Astrocyte of the cerebellum (primary cell): ENCODE measurements around the gene CASKIN2.
"Not testable (repeated sequence)": the region's sequence is repeated elsewhere in the genome, so short reads cannot be mapped to it uniquely, and the experiment has no call there.

Experiments
- DNase-seq: peaks from one replicate; pipeline ENCODE4 v3.0.0-alpha.2; 2011; ENCODE audit warnings: low read depth
- H3K4me3 ChIP-seq: 2 replicates; pipeline ENCODE4 v1.5.1; 2011; ENCODE audit warnings: mild to moderate bottlenecking, low read depth, low read length, moderate library complexity
- CTCF ChIP-seq: IDR thresholded peaks from 2 replicates; pipeline ENCODE4 v1.5.1; 2012; ENCODE audit warnings: low read length, low read depth, moderate library complexity, mild to moderate bottlenecking; ENCODE audit errors: missing control alignments
- in situ Hi-C: cut with HindIII; loops from 2 replicates; pipeline ENCODE4 v1.10.0; 2017; ENCODE audit warnings: low sequenced_read_pairs

The CASKIN2 gene

DNA sequence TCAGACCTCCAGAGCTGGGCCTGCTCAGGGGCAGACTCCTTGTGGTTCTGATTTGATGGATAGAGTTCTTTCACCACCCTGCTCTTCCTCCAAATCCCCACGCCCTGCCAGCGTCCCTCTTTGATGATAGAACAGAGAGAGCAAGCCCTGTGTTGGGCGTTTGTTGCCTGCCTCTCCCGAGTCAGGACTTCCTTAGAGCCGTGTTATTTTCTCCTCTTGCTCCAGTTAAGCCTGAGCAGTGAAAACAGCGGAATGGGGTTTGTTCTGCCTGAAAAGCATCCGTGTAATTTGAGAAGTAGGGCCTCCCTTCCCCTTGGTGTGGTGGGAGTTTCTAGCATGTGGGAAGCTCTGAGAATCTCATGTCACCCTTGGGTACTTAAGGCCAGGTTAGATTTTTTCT lies 36.8 kb downstream of the CASKIN2 start:
- TF ChIP-seq CTCF: no peak
- DNase-seq: no peak
- no peak overlapping the region for H3K4me3 ChIP-seq
- in situ Hi-C loops: no loop called here

- in situ Hi-C loops, H3K4me3 ChIP-seq, DNase-seq: not testable (repeated sequence)
These were observed 37.9 kb downstream of the CASKIN2 start for GRCh38 chr17:75477490-75477862.

GRCh38 chr17:75476752-75477489 lies 38.4 kb downstream of the CASKIN2 start:
- in situ Hi-C loops: no loop called here
- DNase-seq: no peak
- H3K4me3 ChIP-seq: no peak overlapping the region
- TF ChIP-seq CTCF: no peak

DNA sequence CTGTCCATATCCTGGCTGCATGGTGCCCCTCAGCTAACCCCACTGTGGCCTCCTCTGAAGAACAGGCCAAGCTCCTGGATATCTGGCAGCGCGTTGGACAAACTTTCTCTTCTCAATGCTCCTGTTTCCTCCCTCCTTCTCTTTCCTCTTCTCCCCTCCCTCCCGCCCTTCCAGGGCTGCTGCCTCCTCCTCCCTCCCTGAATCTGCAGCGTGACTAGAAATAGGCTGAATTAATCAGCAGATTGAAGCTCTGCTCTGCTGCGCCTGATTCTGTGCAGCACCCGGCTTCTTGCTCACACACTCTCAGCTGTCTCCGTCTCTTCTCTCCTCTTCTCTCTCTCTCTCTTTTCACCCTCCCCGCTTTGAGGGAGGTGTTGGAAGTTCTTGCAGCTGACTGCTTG lies 39.1 kb downstream of the CASKIN2 start:
- in situ Hi-C loops: no loop called here
- TF ChIP-seq CTCF: no peak
- no peak overlapping the region for H3K4me3 ChIP-seq
- no peak for DNase-seq

GRCh38 chr17:75475851-75476250 lies 39.5 kb downstream of the CASKIN2 start:
- DNase-seq: no peak
- no peak for TF ChIP-seq CTCF
- in situ Hi-C loops: no loop called here
- H3K4me3 ChIP-seq: no peak overlapping the region

DNA sequence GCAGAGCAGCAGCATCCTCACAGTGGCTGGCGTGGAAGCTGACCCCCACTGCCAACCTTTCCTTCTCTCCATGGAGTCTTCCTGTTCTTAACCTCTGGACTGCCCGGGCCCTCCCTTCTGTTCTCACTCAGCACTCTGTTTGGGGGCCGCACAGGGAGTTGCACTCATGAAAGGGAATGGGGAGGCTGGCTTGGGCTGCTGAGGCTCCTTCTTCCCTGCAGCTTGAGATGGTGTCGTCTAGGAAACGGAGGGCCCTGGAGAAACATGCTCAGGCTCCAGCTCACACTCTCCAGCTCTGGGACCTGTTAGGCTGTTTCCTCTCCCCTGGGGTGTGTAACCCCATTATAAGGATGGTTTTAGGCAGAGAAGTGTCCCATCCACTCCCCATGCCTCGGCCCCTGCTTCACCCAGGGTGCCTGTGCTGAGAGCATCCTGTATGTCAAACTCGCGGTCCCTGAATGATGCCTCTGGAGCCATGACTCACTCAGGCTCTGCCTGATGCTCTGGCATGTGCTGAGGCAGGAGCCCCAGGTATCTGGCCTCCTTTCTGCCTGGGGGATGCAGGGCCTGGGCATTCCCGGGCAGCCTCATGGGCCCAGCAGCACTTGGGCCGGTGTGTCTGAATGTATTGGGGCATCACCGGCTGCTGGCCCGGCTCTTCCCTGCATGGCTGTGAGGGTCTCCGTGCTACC lies 40.0 kb downstream of the CASKIN2 start:
- no peak for DNase-seq
- H3K4me3 ChIP-seq: no peak overlapping the region
- in situ Hi-C loops: no loop called here
- no peak for TF ChIP-seq CTCF

DNA sequence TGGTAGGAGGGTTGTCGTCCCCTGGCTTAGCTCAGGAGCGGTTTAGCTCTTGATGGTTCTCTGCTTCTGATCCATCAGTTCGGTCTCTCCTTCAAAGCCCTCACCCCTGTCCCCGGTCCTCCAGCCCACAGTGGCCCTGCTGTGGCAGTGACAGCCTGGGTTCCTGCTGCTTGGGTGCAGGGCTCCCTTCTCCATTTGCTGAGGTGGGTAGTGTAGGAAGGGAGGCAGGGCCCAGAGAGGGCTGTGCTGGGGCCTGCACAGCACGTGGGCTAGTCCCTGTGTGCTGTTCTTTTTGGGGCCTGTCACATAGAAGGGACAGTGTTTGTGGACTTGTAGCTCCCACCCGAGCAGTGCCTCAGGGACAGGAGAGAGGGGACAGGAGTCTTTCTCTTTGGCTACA lies 40.6 kb downstream of the CASKIN2 start:
- in situ Hi-C loops: no loop called here
- no peak for DNase-seq
- TF ChIP-seq CTCF: no peak
- no peak overlapping the region for H3K4me3 ChIP-seq
